HCT116 (cell line): ENCODE data around the gene RAD21L1. TPM values are rescaled to one million over a fixed set of nuclear protein-coding genes. Genes with fewer than 3 reads are reported as not detected.

Source experiments
- ATAC-seq: fragments of 200-7000 bp; cut with Tn5 transposase; 2 replicates; pipeline ENCODE4 v1.9.1; 2020; ENCODE audit warnings: mild to moderate bottlenecking, moderate library complexity
- BruUV-seq: library from RNA; stranded (reverse); fragments of 400-500 nt; replicated peaks from 2 replicates; lab custom pipeline; 2021; lab: Mats Ljungman, UMichigan
- CTCF ChIA-PET: fragments of 300-600 bp; sonication (Branson Sonifier 250); formaldehyde crosslinking; loops from one replicate; lab custom pipeline; 2021; ENCODE audit warnings: antibody characterized with exemption; lab: Charles Lee
- POLR2A ChIA-PET: fragments of 300-600, 350-600 bp; sonication (Branson Sonifier 250); formaldehyde crosslinking; loops from one replicate; lab custom pipeline; 2021; ENCODE audit warnings: antibody characterized with exemption; lab: Charles Lee
- RAD21 ChIA-PET, 2 experiments: fragments of 300-600 bp; sonication (Branson Sonifier 250); formaldehyde crosslinking; loops; one replicate each; lab custom pipeline; 2023; ENCODE audit warnings: low total read pairs in 2 of 2; ENCODE audit not compliant: uncharacterized antibody in 2 of 2, unreplicated experiment in 2 of 2, low non-redundant PET in 1 of 2; lab: Charles Lee
- DNase-seq: peaks from one replicate; pipeline ENCODE4 v3.0.0-alpha.2; 2010; ENCODE audit warnings: low read depth, low spot score
- H2AFZ ChIP-seq: fragments of 200-600 bp; shearing (Covaris generic), sonication (generic); 2 replicates; pipeline ENCODE4 v1.6.1; 2017; ENCODE audit warnings: low read depth, mixed run types, mixed read lengths, antibody characterized with exemption, low read length; ENCODE audit not compliant: poor library complexity, severe bottlenecking
- H3K27ac ChIP-seq: 2 replicates; pipeline ENCODE4 v1.5.1; 2012; ENCODE audit warnings: low read depth, low read length
- H3K27me3 ChIP-seq: fragments of 200-600 bp; sonication (generic); 2 replicates; pipeline ENCODE4 v1.6.1; 2016; ENCODE audit warnings: mixed run types, low read length, mixed read lengths; ENCODE audit not compliant: insufficient read depth
- H3K36me3 ChIP-seq, 2 experiments: fragments of 200-500 bp in 1 of 2; fragments of 200-600 bp in 1 of 2; sonication (Bioruptor generic) in 1 of 2; sonication (generic) in 1 of 2; 2 replicates each; pipeline versions ENCODE4 v1.5.1 to v1.6.1; 2014 to 2016; ENCODE audit warnings: low read length in 2 of 2, inconsistent platforms in 1 of 2, mixed read lengths in 1 of 2, mixed run types in 1 of 2; ENCODE audit not compliant: insufficient read depth in 2 of 2, control insufficient read depth in 1 of 2
- H3K4me1 ChIP-seq, 2 experiments: fragments of 200-600 bp in 1 of 2; sonication (generic) in 1 of 2; 2 replicates each; pipeline versions ENCODE4 v1.5.1 to v1.6.1; 2012 to 2017; ENCODE audit warnings: low read length in 2 of 2, inconsistent platforms in 1 of 2, mild to moderate bottlenecking in 1 of 2, mixed read lengths in 1 of 2, mixed run types in 1 of 2, moderate library complexity in 1 of 2; ENCODE audit not compliant: insufficient read depth in 2 of 2, control insufficient read depth in 1 of 2
- H3K4me2 ChIP-seq: fragments of 200-600 bp; sonication (generic); 2 replicates; pipeline ENCODE4 v1.6.1; 2017; ENCODE audit warnings: mixed run types, low read length, mixed read lengths
- H3K4me3 ChIP-seq, 2 experiments: fragments of 200-600 bp in 1 of 2; sonication (generic) in 1 of 2; replicated peaks in 1 of 2; 2 replicates each; pipeline ENCODE4 v1.5.1; 2011 to 2016; ENCODE audit warnings: low read length in 2 of 2, control low read depth in 1 of 2, low read depth in 1 of 2, mild to moderate bottlenecking in 1 of 2, mixed read lengths in 1 of 2, mixed run types in 1 of 2
- H3K79me2 ChIP-seq: fragments of 200-600 bp; sonication (generic); 2 replicates; pipeline ENCODE4 v1.6.1; 2017; ENCODE audit warnings: mild to moderate bottlenecking, mixed run types, low read length, moderate library complexity, mixed read lengths; ENCODE audit not compliant: insufficient read depth
- H3K9ac ChIP-seq: fragments of 200-600 bp; sonication (generic); 2 replicates; pipeline ENCODE4 v1.6.1; 2016; ENCODE audit warnings: low read length, mixed read lengths
- H3K9me2 ChIP-seq: fragments of 200-600 bp; sonication (generic), shearing (Covaris generic); 2 replicates; pipeline ENCODE4 v1.6.1; 2017; ENCODE audit warnings: mixed run types, mild to moderate bottlenecking, moderate library complexity; ENCODE audit not compliant: insufficient read depth
- H3K9me3 ChIP-seq, 2 experiments: fragments of 200-500 bp in 1 of 2; fragments of 200-600 bp in 1 of 2; sonication (Bioruptor generic) in 1 of 2; sonication (generic) in 1 of 2; 2 replicates each; pipeline ENCODE4 v1.6.1; 2014 to 2017; ENCODE audit warnings: low read length in 2 of 2, mixed read lengths in 2 of 2, inconsistent platforms in 1 of 2, low read depth in 1 of 2, mild to moderate bottlenecking in 1 of 2, mixed run types in 1 of 2, moderate library complexity in 1 of 2; ENCODE audit not compliant: control insufficient read depth in 1 of 2, insufficient read depth in 1 of 2
- H4K20me1 ChIP-seq: fragments of 200-600 bp; sonication (generic), shearing (Covaris generic); 2 replicates; pipeline ENCODE4 v1.6.1; 2017; ENCODE audit warnings: mixed run types, mild to moderate bottlenecking, moderate library complexity; ENCODE audit not compliant: insufficient read depth
- ATF3 ChIP-seq: IDR thresholded peaks from 2 replicates; pipeline ENCODE4 v1.6.1; 2012
- CBX3 ChIP-seq: IDR thresholded peaks from 2 replicates; pipeline ENCODE4 v1.6.1; 2012; ENCODE audit warnings: low read depth
- CEBPB ChIP-seq: IDR thresholded peaks from 2 replicates; pipeline ENCODE4 v1.6.1; 2012; ENCODE audit warnings: low read depth
- EGR1 ChIP-seq: IDR thresholded peaks from 2 replicates; pipeline ENCODE4 v1.6.1; 2012; ENCODE audit warnings: low read depth
- ELF1 ChIP-seq: IDR thresholded peaks from 2 replicates; pipeline ENCODE4 v1.6.1; 2012; ENCODE audit warnings: low read depth, borderline replicate concordance
- FOSL1 ChIP-seq: IDR thresholded peaks from 2 replicates; pipeline ENCODE4 v1.6.1; 2012; ENCODE audit warnings: low read depth
- MAX ChIP-seq: IDR thresholded peaks from 2 replicates; pipeline ENCODE4 v1.6.1; 2012
- POLR2A ChIP-seq: IDR thresholded peaks from 2 replicates; pipeline ENCODE4 v1.7.0; 2011; ENCODE audit warnings: borderline replicate concordance; ENCODE audit not compliant: insufficient read depth, insufficient read length; ENCODE audit errors: extremely low read depth
- POLR2AphosphoS5 ChIP-seq: IDR thresholded peaks from 2 replicates; pipeline ENCODE4 v1.6.1; 2011; ENCODE audit warnings: mild to moderate bottlenecking, low read depth, low read length, moderate library complexity
- SIN3A ChIP-seq: IDR thresholded peaks from 2 replicates; pipeline ENCODE4 v1.6.1; 2012; ENCODE audit warnings: low read depth
- SP1 ChIP-seq: IDR thresholded peaks from 2 replicates; pipeline ENCODE4 v1.6.1; 2012; ENCODE audit warnings: low read depth
- SRF ChIP-seq: IDR thresholded peaks from 2 replicates; pipeline ENCODE4 v1.6.1; 2012; ENCODE audit warnings: low read depth
- TCF7L2 ChIP-seq: IDR thresholded peaks from 2 replicates; pipeline ENCODE4 v1.7.0; 2011; ENCODE audit warnings: borderline replicate concordance, inconsistent platforms; ENCODE audit not compliant: insufficient read depth, insufficient read length; ENCODE audit errors: extremely low read depth
- YY1 ChIP-seq: IDR thresholded peaks from 2 replicates; pipeline ENCODE4 v1.6.1; 2011; ENCODE audit warnings: low read length, low read depth, moderate library complexity, mild to moderate bottlenecking; ENCODE audit not compliant: insufficient replicate concordance; ENCODE audit errors: extremely low read depth
- ZBTB33 ChIP-seq: IDR thresholded peaks from 2 replicates; pipeline ENCODE4 v1.6.1; 2011; ENCODE audit warnings: mild to moderate bottlenecking, low read length, moderate library complexity; ENCODE audit not compliant: insufficient replicate concordance; ENCODE audit errors: extremely low read depth
- ZFX ChIP-seq: fragments of 450-650 bp; IDR thresholded peaks from 2 replicates; pipeline ENCODE4 v1.6.1; 2017
- ZNF274 ChIP-seq: fragments of 200-500 bp; sonication (Bioruptor generic); IDR thresholded peaks from 2 replicates; pipeline ENCODE4 v1.6.1; 2014; ENCODE audit warnings: mild to moderate bottlenecking, low read depth, low read length, inconsistent platforms
- intact Hi-C: fragments of 100-400 bp; cut with micrococcal nuclease; formaldehyde crosslinking; loops from 2 replicates; pipeline ENCODE4 v1.10.0; 2022
- total RNA-seq: library from RNA; stranded (reverse); gene quantifications from one replicate; pipeline ENCODE4 v1.2.1, GENCODE V29; 2021; ENCODE audit not compliant: unreplicated experiment
- TF ChIP-seq, protein P1 (sequence below), 3 experiments: fragments of 200-600 bp in 1 of 3; sonication (generic) in 1 of 3; IDR thresholded peaks in 2 of 3; conservative IDR thresholded peaks in 1 of 3; 2 replicates each; pipeline ENCODE4 v1.5.1; 2012 to 2017; ENCODE audit warnings: low read depth in 2 of 3, low read length in 2 of 3, antibody characterized with exemption in 1 of 3, borderline replicate concordance in 1 of 3, control low read depth in 1 of 3, mild to moderate bottlenecking in 1 of 3, mixed read lengths in 1 of 3, mixed run types in 1 of 3, moderate library complexity in 1 of 3; ENCODE audit not compliant: insufficient read depth in 1 of 3

Gene RAD21L1
- total RNA-seq, 1 experiment from 2014 or later: 0.17 TPM

- CTCF ChIA-PET: no interaction called here
- POLR2A ChIA-PET: no interaction called here
- Histone ChIP-seq H3K36me3 (no peaks in the 10 kb centered on the region), H4K20me1 (no peaks in the 10 kb centered on the region), H3K79me2 (no peaks in the 10 kb centered on the region)
- no peak for TF ChIP-seq ZBTB33
- no peak for TF ChIP-seq ELF1
- TF ChIP-seq, protein P1, sequence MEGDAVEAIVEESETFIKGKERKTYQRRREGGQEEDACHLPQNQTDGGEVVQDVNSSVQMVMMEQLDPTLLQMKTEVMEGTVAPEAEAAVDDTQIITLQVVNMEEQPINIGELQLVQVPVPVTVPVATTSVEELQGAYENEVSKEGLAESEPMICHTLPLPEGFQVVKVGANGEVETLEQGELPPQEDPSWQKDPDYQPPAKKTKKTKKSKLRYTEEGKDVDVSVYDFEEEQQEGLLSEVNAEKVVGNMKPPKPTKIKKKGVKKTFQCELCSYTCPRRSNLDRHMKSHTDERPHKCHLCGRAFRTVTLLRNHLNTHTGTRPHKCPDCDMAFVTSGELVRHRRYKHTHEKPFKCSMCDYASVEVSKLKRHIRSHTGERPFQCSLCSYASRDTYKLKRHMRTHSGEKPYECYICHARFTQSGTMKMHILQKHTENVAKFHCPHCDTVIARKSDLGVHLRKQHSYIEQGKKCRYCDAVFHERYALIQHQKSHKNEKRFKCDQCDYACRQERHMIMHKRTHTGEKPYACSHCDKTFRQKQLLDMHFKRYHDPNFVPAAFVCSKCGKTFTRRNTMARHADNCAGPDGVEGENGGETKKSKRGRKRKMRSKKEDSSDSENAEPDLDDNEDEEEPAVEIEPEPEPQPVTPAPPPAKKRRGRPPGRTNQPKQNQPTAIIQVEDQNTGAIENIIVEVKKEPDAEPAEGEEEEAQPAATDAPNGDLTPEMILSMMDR (IDR thresholded peaks at IDR 0.05 in 2 of 3, conservative IDR thresholded peaks at IDR 0.05 in 1 of 3; ENCODE audit: borderline replicate concordance in 1 of 3, insufficient read depth in 1 of 3, low read depth in 2 of 3, low read length in 2 of 3): no peak
- no peak for TF ChIP-seq FOSL1
- no peak for TF ChIP-seq ATF3
- TF ChIP-seq SIN3A: no peak
- TF ChIP-seq POLR2A: no peak
- no peak for TF ChIP-seq CBX3
- no peak for TF ChIP-seq POLR2AphosphoS5
- no peak for TF ChIP-seq CEBPB
- TF ChIP-seq SRF: no peak
- TF ChIP-seq TCF7L2: no peak
- TF ChIP-seq YY1: no peak
- TF ChIP-seq ZFX: no peak
- no peak for TF ChIP-seq EGR1
- no peak for TF ChIP-seq ZNF274
- no peak for TF ChIP-seq MAX
- TF ChIP-seq SP1: no peak
- TF ChIP-seq, all 23 proteins: peak for 0
- no peak overlapping the region for H2AFZ ChIP-seq
- RAD21 ChIA-PET: no interaction called here
- DNase-seq (no peak), ATAC-seq (no peak)
- no peaks in the 10 kb centered on the region for H3K9me2 ChIP-seq
- intact Hi-C loops: no loop called here
- no peaks in the 10 kb centered on the region for H3K27me3 ChIP-seq
- H3K4me2 ChIP-seq: no peak overlapping the region
- no peak overlapping the region for H3K4me3 ChIP-seq
- no peaks in the 10 kb centered on the region for H3K9me3 ChIP-seq
- no peaks in the 10 kb centered on the region for H3K4me1 ChIP-seq
- no peak overlapping the region for H3K9ac ChIP-seq
- H3K27ac ChIP-seq: no peak overlapping the region
- no TSS peak for BruUV-seq
Observed at GRCh38 chr20:1287306-1287705, 61.5 kb downstream of the RAD21L1 start.
